ENCODE results near the gene CCNO.
A peak's percentile ranks its signal among the peaks of the same experiment; 100 is the strongest.

CCNO gene, protein sequence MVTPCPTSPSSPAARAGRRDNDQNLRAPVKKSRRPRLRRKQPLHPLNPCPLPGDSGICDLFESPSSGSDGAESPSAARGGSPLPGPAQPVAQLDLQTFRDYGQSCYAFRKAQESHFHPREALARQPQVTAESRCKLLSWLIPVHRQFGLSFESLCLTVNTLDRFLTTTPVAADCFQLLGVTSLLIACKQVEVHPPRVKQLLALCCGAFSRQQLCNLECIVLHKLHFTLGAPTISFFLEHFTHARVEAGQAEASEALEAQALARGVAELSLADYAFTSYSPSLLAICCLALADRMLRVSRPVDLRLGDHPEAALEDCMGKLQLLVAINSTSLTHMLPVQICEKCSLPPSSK

GRCh38 chr5:55232985-55233928 lies at the start of gene CCNO:
Gene CCNO (minus strand): TSS chr5:55233608. CDS start chr5:55233523, 85 bp downstream.
- DNase-seq (ENCODE audit: low spot score): peak; percentile 62
- FAIRE-seq: no peak

- FAIRE-seq: no peak
- no peak for DNase-seq (ENCODE audit: low spot score)
These were observed 45.4 kb upstream of the CCNO start for GRCh38 chr5:55278778-55279177.

DNA sequence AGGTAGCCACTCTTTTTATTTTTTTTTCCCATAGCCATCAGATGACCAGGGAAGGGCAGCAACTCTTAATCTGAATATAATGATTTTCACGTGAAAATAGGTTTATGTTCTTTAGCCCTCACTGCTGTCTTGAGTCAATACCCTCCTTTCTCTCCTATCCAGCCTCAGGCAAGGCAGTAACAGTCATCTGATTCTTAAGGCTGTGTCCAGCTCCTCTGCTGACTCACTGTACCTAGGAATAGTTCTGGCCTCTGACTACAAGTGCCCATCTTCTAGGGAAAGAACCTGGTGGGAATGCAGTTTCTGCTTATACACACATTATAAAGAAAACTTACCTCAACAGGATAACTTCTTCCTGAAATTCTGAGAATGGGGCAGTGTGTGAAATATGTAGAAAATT lies 43.4 kb upstream of the CCNO start:
- DNase-seq (ENCODE audit: low spot score) (no peak), FAIRE-seq (no peak)

DNA sequence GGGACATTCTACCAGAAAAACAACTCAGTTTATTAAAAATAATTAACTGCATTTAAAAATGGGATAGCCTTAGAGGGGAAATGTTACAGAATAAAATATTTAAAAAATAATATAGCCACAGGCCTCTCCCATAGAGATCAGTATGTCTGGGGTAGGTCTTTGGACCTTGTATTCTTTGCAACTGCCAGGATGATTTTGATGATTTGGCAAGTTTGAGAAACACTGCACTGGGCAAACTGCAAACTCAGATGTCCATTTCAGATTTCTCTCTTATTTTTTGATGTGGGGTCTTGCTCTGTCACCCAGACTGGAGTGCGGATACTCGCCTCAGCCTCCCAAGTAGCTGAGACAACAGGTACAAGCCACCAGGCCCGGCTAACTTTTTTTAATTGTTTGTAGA lies 24.9 kb upstream of the CCNO start:
- DNase-seq (ENCODE audit: low spot score) (no peak), FAIRE-seq (no peak)

DNA sequence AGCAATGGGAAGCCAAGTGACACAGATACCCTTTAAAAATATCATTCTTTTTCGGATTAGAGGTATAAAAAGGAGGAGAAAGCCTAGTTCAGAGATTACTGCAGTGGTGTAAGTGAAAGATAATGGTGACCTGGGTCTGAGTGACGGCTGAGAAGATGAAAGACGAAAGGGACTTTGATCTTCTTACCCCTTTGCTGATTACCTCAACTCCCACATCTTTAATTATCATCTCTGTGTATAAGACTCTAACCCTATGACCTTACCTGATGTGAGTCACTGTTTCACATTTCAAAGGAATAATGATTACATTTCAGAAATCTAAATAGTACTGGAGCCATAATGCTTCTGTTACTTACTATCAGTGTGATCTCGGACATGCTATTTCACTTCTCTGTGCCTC lies 21.4 kb upstream of the CCNO start:
- no peak for DNase-seq (ENCODE audit: low spot score)
- FAIRE-seq: no peak

- no peak for FAIRE-seq
- no peak for DNase-seq (ENCODE audit: low spot score)
These were observed 16.7 kb upstream of the CCNO start for GRCh38 chr5:55250064-55250463.

- no peak for FAIRE-seq
- DNase-seq (ENCODE audit: low spot score): no peak
These were observed 8.3 kb upstream of the CCNO start for GRCh38 chr5:55241746-55242145.

DNA sequence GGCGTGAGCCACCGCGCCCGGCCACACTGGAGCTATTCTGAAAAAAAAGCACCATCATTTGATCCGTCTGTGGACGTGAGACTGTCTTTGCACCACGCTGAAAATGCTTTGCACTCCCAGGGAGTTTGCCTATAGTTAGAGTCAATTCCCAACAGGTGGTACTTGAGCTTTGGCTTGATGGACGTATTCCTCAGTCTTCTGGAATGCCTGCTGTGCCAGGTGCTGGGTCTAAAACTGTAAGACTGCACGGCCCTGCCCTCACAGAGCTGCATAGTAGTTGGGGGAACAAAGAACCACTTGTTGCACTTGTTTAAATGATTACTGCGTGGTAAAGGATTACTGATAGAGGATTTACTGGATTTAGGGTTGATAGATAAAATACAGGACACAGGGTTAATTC lies 3.4 kb upstream of the CCNO start:
- FAIRE-seq: no peak

DNA sequence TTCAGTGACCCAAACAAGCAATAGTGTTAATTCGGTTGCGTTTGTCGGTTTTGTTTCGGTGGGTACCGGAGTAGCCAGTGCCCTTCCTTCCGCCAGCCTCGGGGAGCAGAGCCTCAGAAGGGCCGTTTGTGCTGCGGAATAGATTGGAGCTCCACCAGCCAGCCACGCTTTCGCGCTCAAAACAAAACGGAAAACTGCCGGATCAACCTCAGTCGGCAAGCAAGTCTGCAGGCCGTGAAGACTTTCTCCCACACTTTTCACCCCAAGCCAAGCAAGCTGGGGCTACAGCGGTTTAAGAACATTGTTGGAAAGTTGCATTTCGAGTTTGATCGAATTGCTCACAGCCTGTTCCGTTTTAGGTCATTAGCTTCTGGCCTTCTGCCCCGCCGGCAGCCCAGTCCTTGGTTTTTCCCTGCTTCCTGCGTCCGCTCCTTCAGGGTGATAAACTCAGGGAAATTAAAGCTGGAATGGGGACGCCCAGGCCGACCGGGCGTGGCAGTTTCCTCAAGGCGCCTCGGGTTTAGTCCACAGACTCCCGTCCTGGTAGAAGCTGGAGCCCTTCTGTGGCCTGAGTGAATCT lies 803 bp upstream of the CCNO start:
- FAIRE-seq (no peak), DNase-seq (ENCODE audit: low spot score) (peak; percentile 34)

More for the DNA sequence above, 3.4 kb upstream of the CCNO start:
- DNase-seq (ENCODE audit: low spot score): no peak

DNA sequence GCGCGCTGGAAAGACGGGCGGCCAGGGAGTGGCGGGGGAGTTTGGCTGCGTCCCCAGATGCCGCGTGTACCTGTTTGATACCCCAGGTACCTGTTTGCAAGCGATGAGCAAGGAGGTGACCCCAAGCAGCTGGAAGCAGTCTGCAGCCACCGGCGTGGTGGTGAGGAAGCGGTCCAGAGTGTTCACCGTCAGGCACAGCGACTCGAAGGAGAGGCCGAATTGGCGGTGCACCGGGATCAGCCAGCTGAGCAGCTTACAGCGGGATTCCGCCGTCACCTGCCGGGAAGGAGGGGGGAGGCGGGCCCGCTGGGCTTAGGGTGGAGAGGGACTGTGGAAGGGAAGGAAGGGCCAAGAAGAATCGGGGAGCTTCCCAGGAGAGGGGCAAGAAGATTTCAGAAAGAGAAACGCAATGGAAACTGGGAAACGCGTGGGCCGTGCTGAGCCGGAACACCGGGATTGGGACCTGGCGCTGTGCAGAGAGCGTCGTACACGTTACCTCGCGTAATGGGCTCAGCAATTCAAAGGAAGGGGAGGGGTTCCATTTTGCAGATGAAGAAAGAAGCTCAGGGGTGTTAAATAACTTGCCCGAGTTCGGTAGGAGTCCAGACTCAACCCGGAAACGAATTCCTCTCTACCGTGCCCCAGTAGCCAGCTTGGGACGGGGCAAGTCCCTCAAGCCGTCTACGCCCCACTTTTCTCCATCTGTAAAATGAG lies 980 bp downstream of the CCNO start:
- DNase-seq (ENCODE audit: low spot score): no peak
- FAIRE-seq: no peak

DNA sequence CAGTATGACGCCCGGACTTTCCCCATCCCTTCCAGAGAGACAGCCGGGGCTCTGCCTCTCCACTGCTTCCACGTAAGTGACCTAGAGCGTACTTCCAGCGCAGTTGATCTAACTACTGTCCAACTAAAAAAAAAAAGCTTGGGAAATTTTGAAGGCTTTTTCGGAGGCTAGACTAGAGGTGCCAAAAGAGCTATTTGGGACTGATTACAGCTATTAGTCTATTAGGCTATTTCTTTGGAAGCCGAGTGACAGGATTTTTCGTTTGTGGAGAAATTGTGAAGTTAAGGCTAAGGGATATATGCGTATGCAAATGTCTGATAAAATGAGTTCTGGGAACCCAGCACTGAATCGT lies 1.5 kb downstream of the CCNO start:
- DNase-seq (ENCODE audit: low spot score): no peak
- FAIRE-seq: no peak

DNA sequence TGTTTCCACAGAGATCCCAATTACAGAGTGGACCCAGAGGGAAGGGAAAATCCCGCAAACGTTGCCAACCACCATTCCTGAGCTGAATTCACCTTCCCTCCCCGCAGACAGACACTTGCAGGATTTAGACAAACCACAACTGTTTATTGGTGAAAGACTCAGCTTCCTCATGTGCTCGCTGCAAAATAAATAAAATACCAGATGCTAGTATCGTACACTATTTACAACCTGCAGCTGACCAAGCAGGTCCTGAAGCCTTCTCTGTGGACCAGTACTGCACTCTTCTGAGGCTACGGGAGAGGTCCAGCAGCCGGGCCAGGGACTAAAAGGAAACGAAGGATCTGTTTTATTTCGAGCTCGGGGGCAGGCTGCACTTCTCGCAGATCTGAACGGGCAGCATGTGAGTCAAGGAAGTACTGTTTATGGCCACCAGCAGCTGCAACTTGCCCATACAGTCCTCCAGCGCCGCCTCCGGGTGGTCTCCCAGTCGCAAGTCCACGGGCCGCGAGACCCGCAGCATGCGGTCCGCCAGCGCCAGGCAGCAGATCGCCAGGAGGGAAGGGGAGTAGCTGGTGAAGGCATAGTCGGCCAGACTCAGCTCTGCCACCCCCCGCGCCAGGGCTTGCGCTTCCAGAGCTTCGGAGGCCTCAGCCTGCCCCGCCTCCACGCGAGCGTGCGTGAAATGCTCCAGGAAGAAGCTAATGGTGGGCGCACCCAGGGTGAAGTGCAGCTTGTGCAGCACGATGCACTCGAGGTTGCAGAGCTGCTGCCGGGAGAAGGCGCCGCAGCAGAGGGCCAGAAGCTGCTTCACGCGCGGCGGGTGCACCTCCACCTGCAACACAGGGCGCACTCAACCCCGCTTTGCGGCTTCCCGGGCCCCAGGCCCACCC lies 2.1 kb downstream of the CCNO start:
- no peak for DNase-seq (ENCODE audit: low spot score)

DNA sequence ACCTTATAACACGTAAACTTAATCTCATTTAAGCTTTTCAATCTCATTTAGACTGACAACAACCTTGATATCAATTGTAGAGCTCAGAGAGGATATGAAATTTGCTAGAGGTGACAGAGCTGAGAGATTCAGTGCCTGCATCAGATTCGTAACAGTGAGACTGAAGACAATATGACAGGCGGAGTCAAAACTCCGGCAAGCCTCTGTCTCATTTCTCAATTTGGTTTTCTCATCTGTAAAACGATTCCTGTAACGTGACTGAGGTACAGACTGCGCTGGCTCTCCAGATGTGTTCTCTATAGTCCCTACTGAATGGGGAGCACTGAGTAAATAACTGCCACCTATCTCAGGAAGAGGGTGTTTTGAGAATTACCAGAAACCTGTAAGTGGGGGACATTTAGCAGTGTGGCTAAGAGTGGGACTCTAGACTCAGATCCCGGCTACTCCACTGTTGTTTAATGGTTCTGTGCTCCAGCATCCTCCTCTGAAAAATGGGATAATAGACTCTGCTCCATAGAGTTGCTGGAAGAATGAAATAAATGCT lies 3.2 kb downstream of the CCNO start:
- DNase-seq (ENCODE audit: low spot score) (no peak), FAIRE-seq (no peak)

More for the DNA sequence above, 2.1 kb downstream of the CCNO start:
- no peak for FAIRE-seq

GRCh38 chr5:55227664-55228430 lies 5.6 kb downstream of the CCNO start:
- DNase-seq (ENCODE audit: low spot score): no peak

GRCh38 chr5:55226934-55227663 lies 6.3 kb downstream of the CCNO start, which contains the start of gene MCIDAS:
Gene MCIDAS (minus strand): TSS chr5:55227315. CDS start chr5:55227138, 177 bp downstream.
- no peak for FAIRE-seq

More at GRCh38 chr5:55227664-55228430, 5.6 kb downstream of the CCNO start:
- no peak for FAIRE-seq

DNA sequence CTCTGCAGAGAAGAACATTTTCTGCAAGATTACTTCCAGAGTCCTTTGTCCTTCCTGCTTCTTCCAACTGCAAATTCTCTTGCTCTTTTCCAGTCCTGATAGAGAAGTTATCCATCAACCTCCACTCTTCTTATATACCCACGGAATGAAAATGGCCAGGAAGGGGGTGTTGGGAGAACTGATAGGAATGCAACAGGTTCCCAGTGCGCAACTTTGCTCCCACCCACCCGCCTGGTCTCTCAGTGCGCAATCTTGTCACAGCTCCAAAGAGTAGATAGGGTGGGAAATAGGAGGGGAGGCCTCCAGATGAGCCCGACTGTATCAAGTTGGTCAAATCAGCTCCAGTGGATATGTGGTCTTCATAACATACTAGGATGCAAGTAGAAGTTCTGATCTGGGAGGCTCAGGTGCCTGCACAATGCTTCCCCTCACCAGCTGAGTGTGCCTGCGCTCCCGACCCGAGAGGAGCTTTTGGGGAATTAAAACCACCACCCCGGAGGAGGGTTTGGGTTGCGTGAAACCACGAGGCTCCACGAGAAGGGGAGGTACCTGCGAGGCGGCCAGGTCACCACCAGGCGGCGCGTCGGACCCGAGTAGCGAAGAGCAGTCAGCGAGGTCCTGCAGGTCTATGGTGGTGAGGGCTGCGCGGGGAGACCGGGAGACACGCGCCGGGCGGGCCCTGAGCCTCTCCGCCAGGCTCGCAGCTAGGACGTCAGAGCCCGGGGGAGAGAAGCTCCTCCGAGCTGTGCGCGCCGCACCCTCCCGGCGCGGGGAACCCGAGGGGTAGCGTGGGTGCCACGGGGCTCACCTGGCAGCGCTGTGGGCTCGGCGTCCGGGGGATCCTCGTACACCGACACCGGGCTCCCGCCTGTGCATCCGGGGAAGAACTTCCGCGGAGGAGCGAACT lies 7.1 kb downstream of the CCNO start:
- no peak for FAIRE-seq
- DNase-seq (ENCODE audit: low spot score): peak; percentile 56

More at GRCh38 chr5:55226934-55227663, 6.3 kb downstream of the CCNO start, which contains the start of gene MCIDAS:
- peak; percentile 12 for DNase-seq (ENCODE audit: low spot score)

DNA sequence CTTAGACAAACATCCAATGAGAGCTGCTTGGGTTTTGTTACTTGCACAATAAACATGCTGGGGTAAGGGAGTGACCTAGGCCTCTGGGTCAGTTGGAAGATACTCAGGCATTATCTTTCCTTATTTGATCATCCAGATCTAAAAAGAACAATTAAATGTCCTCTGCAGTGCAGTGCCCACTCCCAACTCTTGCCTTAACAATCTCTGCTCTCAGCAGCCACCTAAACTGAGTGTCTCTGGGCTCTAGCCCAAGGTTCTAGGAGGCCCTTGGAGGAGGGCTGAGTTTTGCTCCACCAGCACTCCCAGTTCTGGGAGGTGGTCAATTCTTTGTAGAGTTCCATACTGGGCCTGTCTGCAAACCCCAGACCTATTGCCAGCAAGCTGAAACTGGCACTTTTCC lies 8.1 kb downstream of the CCNO start:
- no peak for FAIRE-seq

More for the DNA sequence above, 8.1 kb downstream of the CCNO start:
- no peak for DNase-seq (ENCODE audit: low spot score)

All from RCC 7860 (cell line).